Activated CD4-positive, alpha-beta T cell treated with anti-CD3 and anti-CD28 coated beads for 36 hours (primary cell): ENCODE results near the gene VEGFC. TPM values are rescaled to one million over a fixed set of nuclear protein-coding genes. Genes with fewer than 3 reads are reported as not detected.

Experiments used
- ATAC-seq: fragments of 200-7000 bp; cut with Tn5 transposase; one replicate; pipeline ENCODE4 v1.10.0; 2021; ENCODE audit warnings: mild to moderate bottlenecking, moderate library complexity
- CTCF ChIA-PET: fragments of 350-600 bp; sonication (Branson Sonifier 250); formaldehyde crosslinking; loops from one replicate; lab custom pipeline; 2021; ENCODE audit warnings: antibody characterized with exemption; lab: Charles Lee
- POLR2A ChIA-PET: fragments of 350-600 bp; sonication (Branson Sonifier 250); formaldehyde crosslinking; loops from one replicate; lab custom pipeline; 2021; ENCODE audit warnings: antibody characterized with exemption, inconsistent platforms; lab: Charles Lee
- DNase-seq: peaks from one replicate; pipeline ENCODE4 v3.0.0-alpha.2; 2020
- H3K27ac Mint-ChIP-seq: one replicate; pipeline ENCODE4 v1.8.0; 2021; ENCODE audit warnings: mixed read lengths
- H3K27me3 Mint-ChIP-seq: one replicate; pipeline ENCODE4 v1.8.0; 2021; ENCODE audit warnings: mixed read lengths
- H3K36me3 Mint-ChIP-seq: one replicate; pipeline ENCODE4 v1.8.0; 2021; ENCODE audit warnings: low read depth, mixed read lengths
- H3K4me1 Mint-ChIP-seq: one replicate; pipeline ENCODE4 v1.8.0; 2021; ENCODE audit warnings: mixed read lengths
- H3K4me3 Mint-ChIP-seq: one replicate; pipeline ENCODE4 v1.8.0; 2021; ENCODE audit warnings: mild to moderate bottlenecking, moderate library complexity, mixed read lengths
- H3K9me3 Mint-ChIP-seq: one replicate; pipeline ENCODE4 v1.8.0; 2021; ENCODE audit warnings: low read depth, mixed read lengths
- intact Hi-C, 2 experiments: fragments of 100-400 bp; cut with DNase I in 1 of 2; cut with micrococcal nuclease in 1 of 2; formaldehyde crosslinking; loops; one replicate each; pipeline versions ENCODE4 v1.14.2 to v1.15.1; 2022 to 2024; cut with DNase I, micrococcal nuclease
- total RNA-seq, 2 experiments: library from RNA; stranded (reverse); gene quantifications; one replicate each; pipeline ENCODE4 v1.2.3, GENCODE V29; 2021

VEGFC gene
- total RNA-seq, 2 experiments from 2014 or later: not detected

- H3K4me1 Mint-ChIP-seq: no peaks in the 10 kb centered on the region
- intact Hi-C loops: no loop called here
- H3K9me3 Mint-ChIP-seq: no peaks in the 10 kb centered on the region
- ChIA-PET CTCF (no interaction called here), POLR2A (no interaction called here)
- H3K4me3 Mint-ChIP-seq: no peak overlapping the region
- DNase-seq (no peak), ATAC-seq (no peak)
- H3K27me3 Mint-ChIP-seq: no peaks in the 10 kb centered on the region
- H3K36me3 Mint-ChIP-seq: no peaks in the 10 kb centered on the region
- H3K27ac Mint-ChIP-seq: no peak overlapping the region
Measured at GRCh38 chr4:176729489-176729888, 63.2 kb downstream of the VEGFC start.

- CTCF ChIA-PET: no interaction called here
Measured at GRCh38 chr4:176726803-176727202, 65.9 kb downstream of the VEGFC start.

GRCh38 chr4:176721459-176721858 lies 71.3 kb downstream of the VEGFC start:
- ChIA-PET POLR2A (no interaction called here), CTCF (no interaction called here)
- Mint-ChIP-seq H3K9me3 (no peaks in the 10 kb centered on the region), H3K36me3 (no peaks in the 10 kb centered on the region), H3K4me3 (no peak overlapping the region), H3K4me1 (no peaks in the 10 kb centered on the region), H3K27ac (no peak overlapping the region), H3K27me3 (no peaks in the 10 kb centered on the region)
- intact Hi-C loops: no loop called here
- ATAC-seq (no peak), DNase-seq (no peak)

More at GRCh38 chr4:176726803-176727202, 65.9 kb downstream of the VEGFC start:
- H3K27me3 Mint-ChIP-seq: no peaks in the 10 kb centered on the region
- no peaks in the 10 kb centered on the region for H3K4me1 Mint-ChIP-seq
- DNase-seq: no peak
- intact Hi-C loops: no loop called here
- no peaks in the 10 kb centered on the region for H3K36me3 Mint-ChIP-seq
- no peaks in the 10 kb centered on the region for H3K9me3 Mint-ChIP-seq
- no peak overlapping the region for H3K27ac Mint-ChIP-seq
- POLR2A ChIA-PET: no interaction called here
- no peak overlapping the region for H3K4me3 Mint-ChIP-seq
- no peak for ATAC-seq

DNA sequence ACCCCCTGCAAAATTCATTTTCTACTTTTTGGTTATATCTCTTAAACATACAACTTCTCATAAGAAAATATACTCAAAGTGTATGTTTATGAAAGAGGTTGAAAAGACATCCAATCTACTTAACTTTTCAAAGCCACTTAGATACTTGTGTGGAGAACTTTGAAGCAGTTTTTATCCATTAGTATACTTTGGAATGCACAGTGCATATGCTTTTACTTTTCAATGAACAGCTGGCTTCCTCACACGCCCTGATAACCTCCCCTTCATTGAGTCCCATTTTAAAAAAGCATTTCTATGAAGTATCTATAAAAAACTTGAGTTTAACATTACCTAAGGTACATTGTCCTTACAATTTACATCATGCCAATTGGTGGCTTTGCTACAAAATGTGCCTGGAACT lies 73.8 kb downstream of the VEGFC start:
- CTCF ChIA-PET: no interaction called here
- POLR2A ChIA-PET: no interaction called here
- H3K4me1 Mint-ChIP-seq: no peaks in the 10 kb centered on the region
- no peak for ATAC-seq
- no peak overlapping the region for H3K27ac Mint-ChIP-seq
- no peak overlapping the region for H3K4me3 Mint-ChIP-seq
- no peak for DNase-seq
- H3K9me3 Mint-ChIP-seq: no peaks in the 10 kb centered on the region
- H3K27me3 Mint-ChIP-seq: no peaks in the 10 kb centered on the region
- intact Hi-C loops: no loop called here
- no peaks in the 10 kb centered on the region for H3K36me3 Mint-ChIP-seq

DNA sequence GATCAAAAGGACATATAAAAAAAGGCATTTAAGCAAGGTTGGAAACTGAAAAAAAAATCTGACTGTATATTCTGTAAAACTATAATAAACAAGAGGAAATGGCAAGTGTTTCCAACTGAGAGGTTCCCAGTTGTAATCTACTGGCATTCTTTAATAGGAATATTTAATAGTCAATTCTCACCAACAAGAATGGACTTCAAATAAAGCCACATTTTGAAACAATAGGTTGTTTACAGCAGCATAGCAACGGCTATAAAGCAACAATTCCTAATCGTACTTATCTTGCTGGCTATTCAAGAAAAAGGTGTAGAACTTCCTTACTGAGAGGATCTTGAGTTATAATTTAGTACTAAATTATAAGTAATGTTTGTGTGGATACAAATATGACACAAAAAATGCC lies 75.5 kb downstream of the VEGFC start:
- no peaks in the 10 kb centered on the region for H3K27me3 Mint-ChIP-seq
- ChIA-PET POLR2A (no interaction called here), CTCF (no interaction called here)
- H3K4me1 Mint-ChIP-seq: no peaks in the 10 kb centered on the region
- no peaks in the 10 kb centered on the region for H3K36me3 Mint-ChIP-seq
- H3K9me3 Mint-ChIP-seq: no peaks in the 10 kb centered on the region
- no peak overlapping the region for H3K4me3 Mint-ChIP-seq
- no peak for DNase-seq
- H3K27ac Mint-ChIP-seq: no peak overlapping the region
- intact Hi-C loops: no loop called here
- ATAC-seq: no peak

DNA sequence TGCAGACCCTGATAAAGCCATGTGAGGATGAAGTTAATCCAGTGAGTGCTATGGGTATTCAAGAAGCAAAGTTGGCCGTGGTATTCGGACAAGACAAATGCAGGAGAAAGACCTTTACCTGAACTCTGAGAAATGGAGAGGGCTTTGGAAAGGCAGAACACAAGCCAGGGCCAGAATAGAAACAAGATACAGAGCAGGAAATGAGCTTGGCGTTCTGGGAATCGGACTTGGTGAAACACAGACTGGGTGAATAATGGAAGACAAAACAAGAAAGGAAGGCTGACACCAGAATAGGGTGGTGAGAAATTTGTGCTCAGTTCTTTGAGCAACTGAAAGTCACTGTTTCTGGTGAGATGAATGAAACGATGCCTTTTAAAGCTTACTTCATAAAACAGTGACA lies 83.3 kb downstream of the VEGFC start:
- H3K4me1 Mint-ChIP-seq: no peaks in the 10 kb centered on the region
- H3K4me3 Mint-ChIP-seq: no peak overlapping the region
- peaks cover 2% of the 10 kb centered on the region for H3K27me3 Mint-ChIP-seq
- no peak overlapping the region for H3K27ac Mint-ChIP-seq
- DNase-seq (no peak), ATAC-seq (no peak)
- intact Hi-C loops: no loop called here
- no peaks in the 10 kb centered on the region for H3K9me3 Mint-ChIP-seq
- CTCF ChIA-PET: no interaction called here
- POLR2A ChIA-PET: no interaction called here
- H3K36me3 Mint-ChIP-seq: no peaks in the 10 kb centered on the region

DNA sequence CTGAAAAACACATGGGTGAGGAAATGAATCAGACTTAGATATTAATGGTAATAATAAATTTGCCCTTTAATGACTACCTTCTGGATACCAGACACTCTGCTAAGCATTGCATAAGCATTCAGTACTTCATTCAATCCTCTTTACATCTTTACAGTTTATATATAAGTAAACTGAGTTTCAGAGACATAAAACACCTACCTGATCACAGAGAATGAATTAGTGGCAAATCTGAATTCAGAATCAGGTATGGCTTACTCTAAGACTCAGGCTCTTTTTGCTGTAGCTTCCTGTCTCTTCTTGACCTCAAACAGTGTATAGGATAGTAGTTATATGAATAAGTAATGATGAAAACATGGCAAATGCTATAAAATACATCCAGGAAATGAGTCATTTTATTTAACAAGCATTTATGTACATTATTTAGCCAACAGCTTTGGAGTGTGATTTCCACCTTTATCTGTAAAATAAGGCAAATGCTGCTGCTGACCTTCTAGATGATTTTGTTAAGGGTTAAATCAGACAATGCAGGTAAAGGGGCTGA lies 83.9 kb downstream of the VEGFC start:
- POLR2A ChIA-PET: no interaction called here
- Mint-ChIP-seq H3K27ac (no peak overlapping the region), H3K36me3 (no peaks in the 10 kb centered on the region), H3K4me1 (no peaks in the 10 kb centered on the region), H3K4me3 (no peak overlapping the region), H3K9me3 (no peaks in the 10 kb centered on the region), H3K27me3 (peaks cover 2% of the 10 kb centered on the region)
- ATAC-seq: no peak
- CTCF ChIA-PET: no interaction called here
- intact Hi-C loops: no loop called here
- no peak for DNase-seq

DNA sequence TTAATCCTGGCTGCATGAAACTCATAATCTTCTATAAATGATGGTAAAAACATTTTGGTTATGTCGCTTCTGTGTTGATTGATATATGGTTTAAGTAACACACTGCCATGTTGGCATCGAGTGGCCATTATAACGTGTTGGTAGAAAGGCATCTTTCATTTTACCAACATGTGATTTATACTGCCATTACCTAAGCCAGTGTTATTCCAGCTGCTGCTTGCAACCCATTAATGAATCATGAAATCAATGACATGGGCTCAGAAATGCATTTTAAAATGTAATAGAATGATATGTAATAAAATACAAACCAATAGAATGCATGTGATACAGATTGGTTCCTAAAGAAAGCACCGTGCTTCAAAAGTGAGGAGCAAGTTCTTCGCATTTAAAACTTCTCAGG lies 102.0 kb downstream of the VEGFC start:
- DNase-seq (no peak), ATAC-seq (no peak)
- H3K27ac Mint-ChIP-seq: no peak overlapping the region
- no peaks in the 10 kb centered on the region for H3K4me1 Mint-ChIP-seq
- POLR2A ChIA-PET: no interaction called here
- CTCF ChIA-PET: no interaction called here
- H3K27me3 Mint-ChIP-seq: no peaks in the 10 kb centered on the region
- intact Hi-C loops: no loop called here
- no peaks in the 10 kb centered on the region for H3K36me3 Mint-ChIP-seq
- no peaks in the 10 kb centered on the region for H3K9me3 Mint-ChIP-seq
- H3K4me3 Mint-ChIP-seq: no peak overlapping the region

DNA sequence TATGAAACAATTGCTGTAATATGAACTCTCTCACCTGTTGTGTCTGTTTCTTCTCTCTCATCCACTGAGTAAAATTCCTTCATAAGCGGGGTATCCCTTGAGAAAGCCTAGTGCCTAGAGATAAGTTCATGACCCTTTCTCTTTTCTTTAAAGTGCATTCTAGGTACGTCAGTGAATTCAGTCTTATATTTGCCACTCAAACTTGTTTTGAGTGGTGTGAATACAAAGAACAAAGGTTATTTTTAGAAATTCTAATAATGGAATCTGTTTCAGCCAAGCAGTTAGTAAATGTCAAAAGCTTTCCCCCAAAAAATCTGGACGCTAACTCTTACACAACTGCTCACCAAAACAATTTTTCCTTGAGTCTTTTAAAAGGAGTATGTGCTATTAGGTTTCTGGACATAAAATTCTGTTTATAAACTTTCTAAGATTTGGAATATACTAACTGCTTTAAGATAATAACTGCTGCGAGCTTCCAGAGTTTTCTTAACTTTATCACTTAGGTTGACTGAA lies 112.0 kb downstream of the VEGFC start:
- Mint-ChIP-seq H3K27ac (no peak overlapping the region), H3K4me1 (no peaks in the 10 kb centered on the region), H3K9me3 (no peaks in the 10 kb centered on the region), H3K4me3 (no peak overlapping the region), H3K27me3 (no peaks in the 10 kb centered on the region), H3K36me3 (no peaks in the 10 kb centered on the region)
- ChIA-PET CTCF (interaction anchor here (0.6 kb wide), 1 partner anchor 285 kb away, joined by 4 read pairs; no protein-coding TSS in a partner anchor), POLR2A (no interaction called here)
- DNase-seq (no peak), ATAC-seq (no peak)
- intact Hi-C loops: no loop called here

- no peaks in the 10 kb centered on the region for H3K36me3 Mint-ChIP-seq
- no peaks in the 10 kb centered on the region for H3K4me1 Mint-ChIP-seq
- POLR2A ChIA-PET: no interaction called here
- CTCF ChIA-PET: no interaction called here
- H3K27ac Mint-ChIP-seq: no peak overlapping the region
- H3K27me3 Mint-ChIP-seq: no peaks in the 10 kb centered on the region
- ATAC-seq: no peak
- no peaks in the 10 kb centered on the region for H3K9me3 Mint-ChIP-seq
- DNase-seq: no peak
- intact Hi-C loops: no loop called here
- no peak overlapping the region for H3K4me3 Mint-ChIP-seq
Measured at GRCh38 chr4:176676901-176677300, 115.8 kb downstream of the VEGFC start.

- no peak overlapping the region for H3K4me3 Mint-ChIP-seq
- no peaks in the 10 kb centered on the region for H3K4me1 Mint-ChIP-seq
- intact Hi-C loops: no loop called here
- no peak overlapping the region for H3K27ac Mint-ChIP-seq
- no peaks in the 10 kb centered on the region for H3K36me3 Mint-ChIP-seq
- ChIA-PET CTCF (interaction anchor here (0.5 to 1.0 kb wide), 2 partner anchors 11 to 12 kb away, joined by 3 read pairs; no protein-coding TSS in a partner anchor), POLR2A (no interaction called here)
- no peaks in the 10 kb centered on the region for H3K9me3 Mint-ChIP-seq
- H3K27me3 Mint-ChIP-seq: no peaks in the 10 kb centered on the region
- no peak for ATAC-seq
- DNase-seq: no peak
Measured at GRCh38 chr4:176675810-176676209, 116.9 kb downstream of the VEGFC start.

DNA sequence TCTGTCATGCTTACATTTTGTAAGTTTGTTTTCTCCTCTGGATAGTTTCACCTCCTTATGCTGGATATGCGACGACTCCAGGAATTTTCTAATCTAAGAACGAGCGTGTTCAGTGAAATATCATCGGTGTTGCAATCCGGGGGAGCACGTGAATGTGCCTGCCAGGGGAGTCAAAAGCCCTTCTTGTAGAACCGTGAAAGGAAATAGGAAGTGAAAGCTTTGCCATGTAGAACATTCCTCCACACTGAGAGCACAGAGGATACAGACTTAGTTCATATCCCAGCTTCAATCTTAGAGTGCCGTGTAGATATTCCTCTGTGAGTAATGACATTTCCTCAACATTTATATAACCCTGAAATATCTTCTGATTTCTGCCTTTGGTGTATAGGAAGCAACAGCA lies 121.2 kb downstream of the VEGFC start:
- Mint-ChIP-seq H3K36me3 (no peaks in the 10 kb centered on the region), H3K27me3 (no peaks in the 10 kb centered on the region), H3K27ac (no peak overlapping the region), H3K9me3 (no peaks in the 10 kb centered on the region), H3K4me1 (no peaks in the 10 kb centered on the region), H3K4me3 (no peak overlapping the region)
- POLR2A ChIA-PET: no interaction called here
- CTCF ChIA-PET: no interaction called here
- intact Hi-C loops: no loop called here
- DNase-seq (no peak), ATAC-seq (no peak)
